H1 (cell line): ENCODE data around the gene GGT5. TPM values are rescaled to one million over a fixed set of nuclear protein-coding genes. Genes with fewer than 3 reads are reported as not detected.

Experiments
- CTCF ChIA-PET: fragments of 300-600 bp; sonication (Branson Sonifier 250); formaldehyde crosslinking; loops from one replicate; lab custom pipeline; 2021; ENCODE audit not compliant: partially characterized antibody; lab: Charles Lee
- POLR2A ChIA-PET: fragments of 300-600 bp; sonication (Branson Sonifier 250); formaldehyde crosslinking; loops from one replicate; lab custom pipeline; 2021; ENCODE audit warnings: inconsistent platforms; ENCODE audit not compliant: partially characterized antibody; lab: Charles Lee
- DNase-seq, 2 experiments: peaks; one replicate each; pipeline versions ENCODE4 v3.0.0 to v3.0.0-alpha.2; 2010 to 2022; ENCODE audit warnings: low spot score in 2 of 2, low read depth in 1 of 2, mixed read lengths in 1 of 2
- FAIRE-seq: peaks from 2 replicates; lab custom pipeline; 2011; peaks lifted over from hg19 to GRCh38; lab: Jason Lieb, UNC
- H2AFZ ChIP-seq: 2 replicates; pipeline ENCODE4 v1.8.1; 2012; ENCODE audit warnings: low read length, inconsistent platforms
- H2AK5ac ChIP-seq: 2 replicates; pipeline ENCODE4 v1.6.1; 2013; ENCODE audit warnings: low read depth, low read length
- H2BK120ac ChIP-seq: replicated peaks from 2 replicates; pipeline ENCODE3; 2013; ENCODE audit warnings: low read depth, low read length, inconsistent platforms
- H2BK12ac ChIP-seq: 2 replicates; pipeline ENCODE4 v1.6.1; 2013; ENCODE audit warnings: low read depth, low read length
- H2BK15ac ChIP-seq: 2 replicates; pipeline ENCODE4 v1.6.1; 2013; ENCODE audit warnings: low read length
- H2BK20ac ChIP-seq: 2 replicates; pipeline ENCODE4 v1.6.1; 2013; ENCODE audit warnings: low read length
- H2BK5ac ChIP-seq: 2 replicates; pipeline ENCODE4 v1.6.1; 2013; ENCODE audit warnings: low read depth, low read length
- H3K14ac ChIP-seq: 2 replicates; pipeline ENCODE4 v1.6.1; 2013; ENCODE audit warnings: inconsistent platforms; ENCODE audit not compliant: insufficient read length
- H3K18ac ChIP-seq: 2 replicates; pipeline ENCODE4 v1.6.1; 2013; ENCODE audit warnings: low read length; ENCODE audit errors: extremely low read depth
- H3K23ac ChIP-seq: 2 replicates; pipeline ENCODE4 v1.6.1; 2013; ENCODE audit warnings: inconsistent platforms; ENCODE audit not compliant: insufficient read length
- H3K23me2 ChIP-seq: 2 replicates; pipeline ENCODE4 v1.6.1; 2013; ENCODE audit warnings: low read depth, low read length
- H3K27ac ChIP-seq: 2 replicates; pipeline ENCODE4 v1.6.1; 2011; ENCODE audit warnings: low read depth, low read length, inconsistent platforms
- H3K27me3 ChIP-seq, 4 experiments: replicated peaks in 1 of 4; 1 replicate in 1 of 4; 2 replicates in 3 of 4; pipeline versions ENCODE4 v1.6.1 to v1.8.1; 2011 to 2013; ENCODE audit warnings: low read length in 3 of 4, mild to moderate bottlenecking in 3 of 4, inconsistent platforms in 2 of 4, mixed read lengths in 2 of 4, moderate library complexity in 1 of 4; ENCODE audit not compliant: control insufficient read depth in 3 of 4, insufficient read depth in 3 of 4; ENCODE audit errors: extremely low read depth in 1 of 4
- H3K36me3 ChIP-seq, 4 experiments: 2 replicates each; pipeline versions ENCODE4 v1.6.1 to v1.8.1; 2011 to 2013; ENCODE audit warnings: mild to moderate bottlenecking in 4 of 4, low read length in 3 of 4, moderate library complexity in 2 of 4, control low read depth in 1 of 4, inconsistent platforms in 1 of 4; ENCODE audit not compliant: insufficient read depth in 4 of 4, control insufficient read depth in 2 of 4
- H3K4ac ChIP-seq: replicated peaks from 2 replicates; pipeline ENCODE3; 2013; ENCODE audit warnings: low read length, low read depth, mixed read lengths, inconsistent platforms; ENCODE audit not compliant: insufficient read length
- H3K4me1 ChIP-seq, 4 experiments: replicated peaks in 1 of 4; 1 replicate in 1 of 4; 2 replicates in 3 of 4; pipeline versions ENCODE4 v1.6.1 to v1.8.1; 2011 to 2013; ENCODE audit warnings: low read length in 3 of 4, inconsistent platforms in 2 of 4, mixed read lengths in 1 of 4; ENCODE audit not compliant: insufficient read depth in 4 of 4, control insufficient read depth in 3 of 4
- H3K4me2 ChIP-seq, 2 experiments: 2 replicates each; pipeline versions ENCODE4 v1.6.1 to v1.8.1; 2011 to 2013; ENCODE audit warnings: low read depth in 2 of 2, low read length in 2 of 2, control low read depth in 1 of 2, inconsistent platforms in 1 of 2, mild to moderate bottlenecking in 1 of 2; ENCODE audit not compliant: insufficient read depth in 1 of 2
- H3K4me3 ChIP-seq, 4 experiments: fragments of 200-600, 300-600 bp in 1 of 4; sonication (generic), shearing (Covaris generic), sonication (Bioruptor Twin) in 1 of 4; 2 replicates each; pipeline versions ENCODE4 v1.5.1 to v1.8.1; 2011 to 2016; ENCODE audit warnings: low read length in 4 of 4, low read depth in 3 of 4, control low read depth in 2 of 4, inconsistent platforms in 2 of 4, mild to moderate bottlenecking in 2 of 4, mixed read lengths in 1 of 4, moderate library complexity in 1 of 4; ENCODE audit not compliant: insufficient read depth in 2 of 4; ENCODE audit errors: extremely low read depth in 1 of 4
- H3K56ac ChIP-seq: replicated peaks from 2 replicates; pipeline ENCODE3; 2013; ENCODE audit warnings: low read depth, mild to moderate bottlenecking, mixed read lengths, low read length, inconsistent platforms; ENCODE audit not compliant: insufficient read length
- H3K79me1 ChIP-seq: 2 replicates; pipeline ENCODE4 v1.6.1; 2013; ENCODE audit warnings: low read depth, low read length, control low read depth
- H3K79me2 ChIP-seq, 2 experiments: 2 replicates each; pipeline versions ENCODE4 v1.6.1 to v1.8.1; 2012 to 2013; ENCODE audit warnings: low read length in 2 of 2, mild to moderate bottlenecking in 2 of 2, inconsistent platforms in 1 of 2; ENCODE audit not compliant: insufficient read depth in 2 of 2, control insufficient read depth in 1 of 2
- H3K9ac ChIP-seq, 4 experiments: replicated peaks in 1 of 4; 1 replicate in 1 of 4; 2 replicates in 3 of 4; pipeline versions ENCODE4 v1.6.1 to v1.8.1; 2011 to 2013; ENCODE audit warnings: low read depth in 3 of 4, low read length in 3 of 4, control low read depth in 2 of 4, mild to moderate bottlenecking in 2 of 4, moderate library complexity in 2 of 4, inconsistent platforms in 1 of 4; ENCODE audit errors: extremely low read depth in 1 of 4
- H3K9me3 ChIP-seq, 2 experiments: 2 replicates each; pipeline versions ENCODE4 v1.6.1 to v1.8.1; 2012 to 2013; ENCODE audit warnings: mild to moderate bottlenecking in 2 of 2, moderate library complexity in 2 of 2, control low read depth in 1 of 2, inconsistent platforms in 1 of 2, low read depth in 1 of 2, low read length in 1 of 2, mixed read lengths in 1 of 2; ENCODE audit not compliant: insufficient read depth in 2 of 2
- H4K20me1 ChIP-seq, 2 experiments: replicated peaks in 1 of 2; 2 replicates each; pipeline versions ENCODE3 to v1.8.1; 2011 to 2013; ENCODE audit warnings: inconsistent platforms in 2 of 2, low read length in 2 of 2, mild to moderate bottlenecking in 1 of 2; ENCODE audit not compliant: insufficient read depth in 2 of 2, control insufficient read depth in 1 of 2
- H4K5ac ChIP-seq: 2 replicates; pipeline ENCODE4 v1.6.1; 2013; ENCODE audit warnings: low read length, low read depth, mixed read lengths, inconsistent platforms; ENCODE audit not compliant: insufficient read length
- H4K8ac ChIP-seq: 2 replicates; pipeline ENCODE4 v1.8.0; 2013; ENCODE audit warnings: mild to moderate bottlenecking, moderate library complexity, low read length, inconsistent platforms; ENCODE audit not compliant: insufficient read depth; ENCODE audit errors: extremely low read depth
- H4K91ac ChIP-seq: replicated peaks from 2 replicates; pipeline ENCODE3; 2013; ENCODE audit warnings: low read length, mixed read lengths, inconsistent platforms; ENCODE audit not compliant: insufficient read length
- ASH2L ChIP-seq: fragments of 200-600, 300-600 bp; sonication (generic); IDR thresholded peaks from one replicate; pipeline ENCODE4 v1.7.1; 2017; ENCODE audit warnings: low read length
- CBX8 ChIP-seq: fragments of 300-800, 300-1000 bp; sonication (generic); IDR thresholded peaks from 2 replicates; pipeline ENCODE4 v1.7.1; 2016; ENCODE audit warnings: low read depth, low read length, borderline replicate concordance
- CHD2 ChIP-seq: IDR thresholded peaks from 2 replicates; pipeline ENCODE4 v1.6.1; 2012; ENCODE audit warnings: low read length, improper control_type of control experiment
- CREB1 ChIP-seq: IDR thresholded peaks from 2 replicates; pipeline ENCODE4 v1.6.1; 2012; ENCODE audit warnings: inconsistent platforms
- CTBP2 ChIP-seq: IDR thresholded peaks from 2 replicates; pipeline ENCODE4 v1.7.0; 2011; ENCODE audit warnings: borderline replicate concordance, mild to moderate bottlenecking, moderate library complexity, mixed read lengths, low read length; ENCODE audit not compliant: insufficient read depth, insufficient read length
- EP300 ChIP-seq, 2 experiments: IDR thresholded peaks; 1 replicate in 1 of 2; 2 replicates in 1 of 2; pipeline ENCODE4 v1.6.1; 2011 to 2012; ENCODE audit warnings: low read depth in 2 of 2, low read length in 2 of 2, mild to moderate bottlenecking in 2 of 2, borderline replicate concordance in 1 of 2, inconsistent platforms in 1 of 2, moderate library complexity in 1 of 2
- GABPA ChIP-seq: IDR thresholded peaks from 2 replicates; pipeline ENCODE4 v1.6.1; 2011; ENCODE audit warnings: mild to moderate bottlenecking, low read length, moderate library complexity, borderline replicate concordance; ENCODE audit not compliant: insufficient read depth
- HDAC6 ChIP-seq: IDR thresholded peaks from one replicate; pipeline ENCODE4 v1.7.1; 2012; ENCODE audit warnings: low read depth, mild to moderate bottlenecking, inconsistent platforms, low read length, moderate library complexity
- RNF2 ChIP-seq: fragments of 200-900, 300-1000 bp; sonication (generic); IDR thresholded peaks from 2 replicates; pipeline ENCODE4 v1.7.1; 2016; ENCODE audit warnings: borderline replicate concordance, low read depth, mild to moderate bottlenecking, antibody characterized with exemption, low read length; ENCODE audit not compliant: poor library complexity, severe bottlenecking; ENCODE audit errors: missing control alignments
- SIRT6 ChIP-seq: IDR thresholded peaks from one replicate; pipeline ENCODE4 v1.7.1; 2012; ENCODE audit warnings: low read length, inconsistent platforms
- YY1 ChIP-seq: IDR thresholded peaks from 2 replicates; pipeline ENCODE4 v1.6.1; 2011; ENCODE audit warnings: low read depth, mild to moderate bottlenecking, low read length
- WGBS, 2 experiments: shearing (Covaris generic) in 1 of 2; methylation state at CpG; one replicate each; pipeline versions ENCODE4 v1.1.6 to v1.1.7; 2013 to 2015; ENCODE audit warnings: low lambda C conversion rate in 2 of 2, mixed read lengths in 2 of 2, inconsistent platforms in 1 of 2, low coverage in 1 of 2, missing lambda C conversion rate in 1 of 2; ENCODE audit not compliant: insufficient replicate concordance in 2 of 2, insufficient coverage in 1 of 2, insufficient read length in 1 of 2; ENCODE audit errors: extremely low coverage in 1 of 2, missing lambda C conversion rate in 1 of 2; 5-methylcytosine and 5-hydroxymethylcytosine counted together
- polyA plus RNA-seq, 7 experiments: library from polyadenylated mRNA; depleted of rRNA in 3 of 7; stranded (reverse) in 5 of 7; unstranded in 2 of 7; fragments of >200 nt in 5 of 7; fragments of 200-250 nt in 2 of 7; gene quantifications; 1 replicate in 5 of 7; 2 replicates in 1 of 7; 4 replicates in 1 of 7; pipeline versions ENCODE4 v1.2.1 to v1.2.3, GENCODE V29; 2011 to 2013; ENCODE audit warnings: missing spikeins in 2 of 7, mixed read lengths in 2 of 7
- total RNA-seq: library from RNA; stranded (reverse); fragmentation: NEBNext Ultra II Directional; extraction: Animal tissue kit (Norgen Biotek cat#: 25700); gene quantifications from 2 replicates; pipeline ENCODE4 v1.2.1, GENCODE V29; 2021
- TF ChIP-seq, protein P1 (sequence below): IDR thresholded peaks from 2 replicates; pipeline ENCODE4 v1.6.1; 2011; ENCODE audit warnings: low read length, improper control_type of control experiment

The GGT5 gene
- total and polyA plus RNA-seq, 2 of the 8 experiments (the other 6 are each of a cell fraction or from before 2014, with no cell fraction given), result 0.05 TPM; not detected in 1

DNA sequence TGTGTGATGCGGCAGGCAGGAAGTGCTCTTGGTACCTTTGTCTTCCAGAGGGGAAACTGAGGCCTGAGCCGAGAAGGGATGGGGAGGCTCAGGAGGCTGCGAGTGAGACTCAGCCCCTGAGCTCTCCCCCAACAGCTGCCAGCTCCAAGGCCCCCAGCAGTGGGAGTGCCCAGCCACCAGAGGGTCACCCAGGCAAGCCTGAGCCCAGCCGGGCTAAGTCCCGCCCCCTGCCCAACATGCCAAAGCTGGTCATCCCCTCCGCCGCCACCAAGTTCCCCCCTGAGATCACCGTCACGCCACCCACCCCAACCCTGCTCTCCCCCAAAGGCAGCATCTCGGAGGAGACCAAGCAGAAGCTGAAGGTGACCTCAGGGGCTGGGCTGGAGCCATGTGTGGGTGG lies 67.4 kb downstream of the GGT5 start:
- H3K36me3 ChIP-seq, result peaks cover 0 to under 1% (median 0%) of the 10 kb centered on the region in 4 experiments; a peak in 1 of 8 replicates
- peaks cover 0 to 13% (median 9%) of the 10 kb centered on the region in 4 experiments; a peak in 6 of 7 replicates for H3K4me1 ChIP-seq

More for the DNA sequence above, 67.4 kb downstream of the GGT5 start:
- H3K4me2 ChIP-seq, result no peak overlapping the region
- WGBS, 2 experiments, result 96% methylated on average over 8 of the region's 10 CpGs; no CpG with 5 or more reads in 1 of the 2 experiments
- no peak overlapping the region for H2BK12ac ChIP-seq
- H2AFZ ChIP-seq, result no peak overlapping the region
- H3K23ac ChIP-seq, result no peak overlapping the region
- ChIA-PET POLR2A (no interaction called here), CTCF (interaction anchor here (0.6 to 19.1 kb wide), 10 partner anchors 9 to 84 kb away, joined by 3 to 301 read pairs (median 8); no protein-coding TSS in a partner anchor)
- no peak overlapping the region for H2BK15ac ChIP-seq
- no peak overlapping the region for H3K4ac ChIP-seq
- H3K27ac ChIP-seq, result no peak overlapping the region
- no peaks in the 10 kb centered on the region; the same call in 1 of the 2 replicates for H3K23me2 ChIP-seq
- H4K5ac ChIP-seq, result no peak overlapping the region
- H3K9ac ChIP-seq, result no peak overlapping the region
- no peaks in the 10 kb centered on the region for H3K79me1 ChIP-seq
- H3K18ac ChIP-seq, result no peak overlapping the region
- FAIRE-seq (no peak), DNase-seq (no peak)
- no peak overlapping the region for H4K91ac ChIP-seq
- H2AK5ac ChIP-seq, result no peak overlapping the region
- H4K20me1 ChIP-seq, result peaks cover 0 to 3% of the 10 kb centered on the region in 2 experiments
- no peaks in the 10 kb centered on the region for H3K27me3 ChIP-seq
- no peak overlapping the region for H2BK5ac ChIP-seq
- H4K8ac ChIP-seq, result no peak overlapping the region
- H2BK120ac ChIP-seq, result no peak overlapping the region
- H3K9me3 ChIP-seq, result no peaks in the 10 kb centered on the region
- H3K56ac ChIP-seq, result no peak overlapping the region
- H3K4me3 ChIP-seq, result no peak overlapping the region
- H3K14ac ChIP-seq, result no peak overlapping the region
- TF ChIP-seq ASH2L (no peak), GABPA (no peak), EP300 (IDR thresholded peaks at IDR 0.05; ENCODE audit: borderline replicate concordance in 1 of 2, low read depth in 2 of 2, low read length in 2 of 2) (no peak), CTBP2 (no peak), CHD2 (no peak), CBX8 (no peak), RNF2 (no peak), YY1 (no peak), CREB1 (no peak), SIRT6 (no peak), HDAC6 (no peak)
- TF ChIP-seq, protein P1, sequence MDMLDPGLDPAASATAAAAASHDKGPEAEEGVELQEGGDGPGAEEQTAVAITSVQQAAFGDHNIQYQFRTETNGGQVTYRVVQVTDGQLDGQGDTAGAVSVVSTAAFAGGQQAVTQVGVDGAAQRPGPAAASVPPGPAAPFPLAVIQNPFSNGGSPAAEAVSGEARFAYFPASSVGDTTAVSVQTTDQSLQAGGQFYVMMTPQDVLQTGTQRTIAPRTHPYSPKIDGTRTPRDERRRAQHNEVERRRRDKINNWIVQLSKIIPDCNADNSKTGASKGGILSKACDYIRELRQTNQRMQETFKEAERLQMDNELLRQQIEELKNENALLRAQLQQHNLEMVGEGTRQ, result no peak
- H2BK20ac ChIP-seq, result no peak overlapping the region
- H3K79me2 ChIP-seq, result no peaks in the 10 kb centered on the region
